ENCODE results near the gene TACR2. TPM values are rescaled to one million over a fixed set of nuclear protein-coding genes. Genes with fewer than 3 reads are reported as not detected.

TACR2 gene
- polyA plus RNA-seq, 1 experiment = not detected

DNA sequence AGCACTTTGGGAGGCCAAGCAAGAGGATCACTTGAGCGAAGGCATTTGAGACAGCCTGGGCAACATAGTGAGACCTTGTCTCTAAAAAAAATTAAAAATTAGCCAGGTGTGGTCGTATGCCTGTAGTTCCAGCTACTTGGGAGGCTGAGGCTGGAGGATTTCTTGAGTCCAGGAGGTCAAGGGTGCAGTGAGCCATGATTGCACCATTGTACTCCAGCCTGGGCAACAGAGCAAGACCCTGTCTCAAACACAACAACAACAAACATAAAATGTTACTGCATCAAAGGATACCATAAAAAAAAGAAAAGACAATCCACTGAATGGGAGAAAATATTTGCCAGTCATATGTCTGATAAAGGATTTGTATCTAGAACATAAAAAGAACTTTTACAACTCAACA lies 60.5 kb downstream of the TACR2 start:
- Histone ChIP-seq H3K4me3 (ENCODE audit: low read depth, low read length) (no peak overlapping the region), H3K27me3 (ENCODE audit: control insufficient read depth, insufficient read depth, low read length) (no peaks in the 10 kb centered on the region), H3K27ac (ENCODE audit: low read depth, low read length) (no peak overlapping the region), H3K9me3 (ENCODE audit: control insufficient read depth, insufficient read depth, low read length) (no peaks in the 10 kb centered on the region)
- TF ChIP-seq, protein P1, sequence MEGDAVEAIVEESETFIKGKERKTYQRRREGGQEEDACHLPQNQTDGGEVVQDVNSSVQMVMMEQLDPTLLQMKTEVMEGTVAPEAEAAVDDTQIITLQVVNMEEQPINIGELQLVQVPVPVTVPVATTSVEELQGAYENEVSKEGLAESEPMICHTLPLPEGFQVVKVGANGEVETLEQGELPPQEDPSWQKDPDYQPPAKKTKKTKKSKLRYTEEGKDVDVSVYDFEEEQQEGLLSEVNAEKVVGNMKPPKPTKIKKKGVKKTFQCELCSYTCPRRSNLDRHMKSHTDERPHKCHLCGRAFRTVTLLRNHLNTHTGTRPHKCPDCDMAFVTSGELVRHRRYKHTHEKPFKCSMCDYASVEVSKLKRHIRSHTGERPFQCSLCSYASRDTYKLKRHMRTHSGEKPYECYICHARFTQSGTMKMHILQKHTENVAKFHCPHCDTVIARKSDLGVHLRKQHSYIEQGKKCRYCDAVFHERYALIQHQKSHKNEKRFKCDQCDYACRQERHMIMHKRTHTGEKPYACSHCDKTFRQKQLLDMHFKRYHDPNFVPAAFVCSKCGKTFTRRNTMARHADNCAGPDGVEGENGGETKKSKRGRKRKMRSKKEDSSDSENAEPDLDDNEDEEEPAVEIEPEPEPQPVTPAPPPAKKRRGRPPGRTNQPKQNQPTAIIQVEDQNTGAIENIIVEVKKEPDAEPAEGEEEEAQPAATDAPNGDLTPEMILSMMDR (IDR thresholded peaks at IDR 0.05; ENCODE audit: low read depth, low read length) = no peak
- ChIA-PET CTCF (no interaction called here), POLR2A (no interaction called here)
- DNase-seq (ENCODE audit: low read depth, low spot score) = no peak

DNA sequence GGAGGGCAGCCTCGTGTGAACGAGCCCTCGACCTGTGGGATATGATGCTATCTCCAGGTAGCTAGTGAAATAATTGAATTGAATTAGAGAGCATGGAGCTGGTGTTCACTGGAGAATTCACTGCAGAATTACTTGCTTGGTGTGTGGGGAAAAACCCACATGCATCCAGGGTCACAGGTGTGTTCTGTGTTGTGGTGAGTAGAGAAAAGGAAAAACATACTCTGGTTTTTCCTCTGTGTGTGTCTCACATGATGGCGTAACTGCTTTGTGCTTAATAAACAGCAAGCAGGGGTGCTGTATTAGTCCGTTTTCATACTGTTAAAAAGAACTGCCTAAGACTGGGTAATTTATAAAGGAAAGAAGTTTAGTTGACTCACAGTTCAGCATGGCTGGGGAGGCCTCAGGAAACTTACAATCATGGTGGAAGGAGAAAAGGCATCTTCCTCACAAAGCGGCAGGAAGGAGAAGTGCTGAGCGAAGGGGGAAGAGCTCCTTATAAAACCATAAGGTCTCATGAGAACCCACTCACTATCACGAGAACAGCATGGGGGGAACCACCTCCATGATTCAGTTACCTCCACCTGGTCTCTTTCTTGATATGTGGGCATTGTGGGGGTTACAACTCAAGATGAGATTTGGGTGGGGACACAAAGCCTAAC lies 62.6 kb downstream of the TACR2 start:
- no peak for DNase-seq (ENCODE audit: low read depth, low spot score)
- Histone ChIP-seq H3K9me3 (ENCODE audit: control insufficient read depth, insufficient read depth, low read length) (no peaks in the 10 kb centered on the region), H3K27me3 (ENCODE audit: control insufficient read depth, insufficient read depth, low read length) (no peaks in the 10 kb centered on the region), H3K27ac (ENCODE audit: low read depth, low read length) (no peak overlapping the region), H3K4me3 (ENCODE audit: low read depth, low read length) (no peak overlapping the region)
- TF ChIP-seq, protein P1 (IDR thresholded peaks at IDR 0.05; ENCODE audit: low read depth, low read length) = no peak
- CTCF ChIA-PET = no interaction called here
- POLR2A ChIA-PET = interaction anchor here (0.6 kb wide), 1 partner anchor 41 kb away, joined by 3 read pairs; no protein-coding TSS in a partner anchor

Other genes starting within 250 kb of the TACR2 start
- 28.0 and 31.8 TPM in 2 replicates for gene SUPV3L1, start 236.7 kb downstream of the TACR2 start, polyA plus RNA-seq (2011; rRNA removed)
- 0.47 and 0.83 TPM in 2 replicates for gene HKDC1, start 196.6 kb downstream of the TACR2 start, polyA plus RNA-seq (2011; rRNA removed)
- 31.9 and 37.4 TPM in 2 replicates for gene HK1, start 138.4 kb downstream of the TACR2 start, polyA plus RNA-seq (2011; rRNA removed)
- 0.35 and 0.38 TPM in 2 replicates for gene TSPAN15, start 34.5 kb upstream of the TACR2 start, polyA plus RNA-seq (2011; rRNA removed)
- gene NEUROG3, start 156.5 kb upstream of the TACR2 start, polyA plus RNA-seq (2011; rRNA removed) = not detected in 2 replicates
- 0.37 and 0.48 TPM in 2 replicates for gene FAM241B, start 213.3 kb upstream of the TACR2 start, polyA plus RNA-seq (2011; rRNA removed)